ENCODE data around the gene ARMC10.
"Not testable (repeated sequence)": the region's sequence is repeated elsewhere in the genome, so short reads cannot be mapped to it uniquely, and the experiment has no call there.

The ARMC10 gene

DNA sequence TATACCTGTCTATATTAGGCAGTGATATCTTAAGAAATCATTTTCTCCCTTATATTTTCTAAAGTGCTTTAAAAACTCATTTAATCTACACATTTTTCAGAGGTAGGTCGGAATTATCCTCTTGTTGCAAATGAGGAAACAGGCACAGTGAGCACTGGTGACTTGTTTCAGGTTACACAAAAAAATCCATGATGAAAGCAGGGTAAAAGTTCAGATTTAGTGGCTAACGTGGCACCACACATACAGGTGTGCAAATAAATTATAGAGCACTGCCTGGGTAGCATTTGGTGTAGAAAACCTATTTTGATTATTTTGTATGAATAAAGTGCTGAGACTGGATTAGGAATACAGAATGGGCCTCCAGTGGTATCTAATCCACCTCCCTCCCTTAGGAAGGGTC lies 26.6 kb downstream of the ARMC10 start:
- no peak overlapping the region for H3K4me3 Mint-ChIP-seq
- TF ChIP-seq CTCF (IDR thresholded peaks at IDR 0.05) = no peak
- H3K4me1 Mint-ChIP-seq = peaks cover 18% of the 10 kb centered on the region
- DNase-seq = no peak
- peaks cover 57% of the 10 kb centered on the region for H3K36me3 Mint-ChIP-seq (ENCODE audit: low read depth)
- H3K27me3 Mint-ChIP-seq (ENCODE audit: low read depth, poor library complexity) = no peaks in the 10 kb centered on the region
- no peaks in the 10 kb centered on the region for H3K9me3 Mint-ChIP-seq
- H3K27ac Mint-ChIP-seq = no peak overlapping the region

GRCh38 chr7:103106005-103106702 lies 31.2 kb downstream of the ARMC10 start:
- peaks cover 25% of the 10 kb centered on the region for H3K9me3 Mint-ChIP-seq
- peak; percentile 76 for DNase-seq
- peaks cover 2% of the 10 kb centered on the region for H3K27me3 Mint-ChIP-seq (ENCODE audit: low read depth, poor library complexity)
- peaks cover 73% of the 10 kb centered on the region for H3K36me3 Mint-ChIP-seq (ENCODE audit: low read depth)
- H3K4me3 Mint-ChIP-seq = peak overlapping the region; percentile 41
- peaks cover 30% of the 10 kb centered on the region for H3K4me1 Mint-ChIP-seq
- no peak for TF ChIP-seq CTCF (IDR thresholded peaks at IDR 0.05)
- H3K27ac Mint-ChIP-seq = peak overlapping the region; percentile 82

GRCh38 chr7:103106703-103107070 lies 31.7 kb downstream of the ARMC10 start:
- not testable (repeated sequence) for DNase-seq
- peaks cover 74% of the 10 kb centered on the region for H3K36me3 Mint-ChIP-seq (ENCODE audit: low read depth)

DNA sequence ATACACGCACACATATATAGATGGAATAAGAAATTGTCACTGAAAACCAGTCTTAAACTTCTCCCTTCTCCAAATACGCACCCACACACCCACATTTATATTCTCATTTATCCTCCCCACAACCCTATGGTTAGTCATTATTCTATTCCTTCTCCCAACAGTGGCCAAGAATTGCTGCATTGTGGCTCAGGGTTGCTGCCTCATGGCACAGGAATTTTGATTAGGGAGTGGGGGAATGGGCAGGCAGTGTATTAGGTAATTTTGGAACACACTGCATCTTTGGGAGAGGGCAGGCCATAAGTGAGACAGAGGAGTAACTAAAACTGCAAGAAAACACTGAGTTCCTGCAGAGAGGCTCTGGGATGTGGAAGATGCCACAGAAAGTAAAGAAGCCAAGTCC lies 38.2 kb downstream of the ARMC10 start:
- H3K36me3 Mint-ChIP-seq (ENCODE audit: low read depth) = peaks cover 55% of the 10 kb centered on the region
- H3K27me3 Mint-ChIP-seq (ENCODE audit: low read depth, poor library complexity) = no peaks in the 10 kb centered on the region
- peaks cover 35% of the 10 kb centered on the region for H3K9me3 Mint-ChIP-seq
- H3K27ac Mint-ChIP-seq = peak overlapping the region; percentile 16
- no peak for TF ChIP-seq CTCF (IDR thresholded peaks at IDR 0.05)
- no peaks in the 10 kb centered on the region for H3K4me1 Mint-ChIP-seq
- H3K4me3 Mint-ChIP-seq = no peak overlapping the region
- no peak for DNase-seq

More at GRCh38 chr7:103106703-103107070, 31.7 kb downstream of the ARMC10 start:
- Mint-ChIP-seq H3K9me3 (peaks cover 30% of the 10 kb centered on the region), H3K27ac (peak overlapping the region; percentile 52), H3K4me3 (peak overlapping the region; percentile 41), H3K4me1 (peaks cover 30% of the 10 kb centered on the region)
- not testable (repeated sequence) for H3K27me3 Mint-ChIP-seq (ENCODE audit: low read depth, poor library complexity)

GRCh38 chr7:103114576-103115008 lies 39.7 kb downstream of the ARMC10 start:
- Mint-ChIP-seq H3K9me3 (peaks cover 29% of the 10 kb centered on the region), H3K4me1 (no peaks in the 10 kb centered on the region), H3K4me3 (no peak overlapping the region), H3K27me3 (ENCODE audit: low read depth, poor library complexity) (no peaks in the 10 kb centered on the region), H3K27ac (peak overlapping the region; percentile 3), H3K36me3 (ENCODE audit: low read depth) (peaks cover 47% of the 10 kb centered on the region)
- no peak for DNase-seq
- no peak for TF ChIP-seq CTCF (IDR thresholded peaks at IDR 0.05)

DNA sequence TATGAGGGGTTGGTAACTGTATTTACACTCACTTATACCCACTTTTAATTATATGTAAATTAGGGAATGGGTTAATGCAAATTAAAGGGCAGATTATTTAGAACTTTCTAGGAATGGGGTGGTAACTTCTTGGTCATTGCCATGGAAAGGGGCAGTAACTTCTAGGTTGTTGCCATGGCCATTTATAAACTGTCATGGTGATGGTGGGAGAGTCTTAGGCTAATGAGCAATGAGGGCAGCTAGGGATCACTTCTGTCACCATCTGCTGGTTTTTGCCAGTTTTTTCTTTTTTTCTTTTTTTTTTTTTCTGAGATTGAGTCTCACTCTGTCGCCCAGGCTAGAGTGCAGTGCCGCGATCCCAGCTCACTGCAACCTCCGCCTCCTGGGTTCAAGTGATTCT lies 40.8 kb downstream of the ARMC10 start:
- no peak for DNase-seq

More for the DNA sequence above, 40.8 kb downstream of the ARMC10 start:
- Mint-ChIP-seq H3K9me3 (peaks cover 18% of the 10 kb centered on the region), H3K27ac (peak overlapping the region; percentile 87), H3K4me3 (no peak overlapping the region), H3K4me1 (no peaks in the 10 kb centered on the region), H3K36me3 (ENCODE audit: low read depth) (peaks cover 43% of the 10 kb centered on the region), H3K27me3 (ENCODE audit: low read depth, poor library complexity) (no peaks in the 10 kb centered on the region)
- no peak for TF ChIP-seq CTCF (IDR thresholded peaks at IDR 0.05)
